ENCODE measurements around the gene RNF17. TPM values are rescaled to one million over a fixed set of nuclear protein-coding genes. Genes with fewer than 3 reads are reported as not detected.

The RNF17 gene
- total RNA-seq, 2 experiments from 2014 or later, result 0.25 to 0.28 TPM

GRCh38 chr13:24893863-24894262, 129.9 kb downstream of the RNF17 start:
- H3K9me3 ChIP-seq (ENCODE audit: control insufficient read depth in 1 of 2, insufficient read depth in 1 of 2, low read length in 2 of 2), result no peaks in the 10 kb centered on the region
- Mint-ChIP-seq H3K4me1 (ENCODE audit: low read depth) (no peaks in the 10 kb centered on the region), H3K27ac (no peak overlapping the region), H3K9me3 (no peaks in the 10 kb centered on the region), H3K4me3 (no peak overlapping the region), H3K27me3 (no peaks in the 10 kb centered on the region), H3K36me3 (ENCODE audit: low read depth) (peaks cover 21% of the 10 kb centered on the region)
- TF ChIP-seq CTCF (IDR thresholded peaks at IDR 0.05), result no peak
- H3K4me3 ChIP-seq (ENCODE audit: low read length), result no peak overlapping the region
- ATAC-seq (ENCODE audit: poor library complexity), result no peak
- H3K27me3 ChIP-seq (ENCODE audit: control insufficient read depth in 1 of 2, insufficient read depth in 2 of 2, low read length in 2 of 2), result no peaks in the 10 kb centered on the region
- H3K4me1 ChIP-seq (ENCODE audit: insufficient read depth, low read length), result no peaks in the 10 kb centered on the region
- H3K27ac ChIP-seq (ENCODE audit: low read depth in 1 of 2, low read length in 2 of 2), result no peak overlapping the region
- no peak for DNase-seq
- ChIA-PET POLR2A (no interaction called here), CTCF (no interaction called here)
- intact Hi-C loops (cut with DNase I, micrococcal nuclease), result no loop called here
- no peaks in the 10 kb centered on the region for H3K36me3 ChIP-seq (ENCODE audit: insufficient read depth, low read length)

- ATAC-seq (ENCODE audit: poor library complexity) (no peak), DNase-seq (peak in 1 of 14 experiments; percentile 6)
- CTCF ChIA-PET, result no interaction called here
- POLR2A ChIA-PET, result no interaction called here
- H3K4me1 Mint-ChIP-seq (ENCODE audit: low read depth), result no peaks in the 10 kb centered on the region
- H3K27ac Mint-ChIP-seq, result no peak overlapping the region
- intact Hi-C loops (cut with DNase I, micrococcal nuclease), result no loop called here
- no peaks in the 10 kb centered on the region for H3K4me1 ChIP-seq (ENCODE audit: insufficient read depth, low read length)
- no peak overlapping the region for H3K4me3 ChIP-seq (ENCODE audit: low read length)
- H3K9me3 ChIP-seq (ENCODE audit: control insufficient read depth in 1 of 2, insufficient read depth in 1 of 2, low read length in 2 of 2), result no peaks in the 10 kb centered on the region
- no peaks in the 10 kb centered on the region for H3K27me3 Mint-ChIP-seq
- no peak overlapping the region for H3K4me3 Mint-ChIP-seq
- H3K9me3 Mint-ChIP-seq, result no peaks in the 10 kb centered on the region
- H3K27me3 ChIP-seq (ENCODE audit: control insufficient read depth in 1 of 2, insufficient read depth in 2 of 2, low read length in 2 of 2), result no peaks in the 10 kb centered on the region
- H3K36me3 ChIP-seq (ENCODE audit: insufficient read depth, low read length), result no peaks in the 10 kb centered on the region
- no peak for TF ChIP-seq CTCF (IDR thresholded peaks at IDR 0.05)
- H3K36me3 Mint-ChIP-seq (ENCODE audit: low read depth), result peaks cover 21% of the 10 kb centered on the region
- H3K27ac ChIP-seq (ENCODE audit: low read depth in 1 of 2, low read length in 2 of 2), result no peak overlapping the region
Observed at GRCh38 chr13:24894277-24894971, 130.5 kb downstream of the RNF17 start.

GRCh38 chr13:24894972-24895300, 131.0 kb downstream of the RNF17 start:
- Mint-ChIP-seq H3K4me3 (no peak overlapping the region), H3K9me3 (no peaks in the 10 kb centered on the region), H3K4me1 (ENCODE audit: low read depth) (no peaks in the 10 kb centered on the region), H3K27ac (no peak overlapping the region), H3K36me3 (ENCODE audit: low read depth) (peaks cover 24% of the 10 kb centered on the region), H3K27me3 (no peaks in the 10 kb centered on the region)
- intact Hi-C loops (cut with DNase I, micrococcal nuclease), result no loop called here
- DNase-seq (no peak), ATAC-seq (ENCODE audit: poor library complexity) (no peak)
- ChIA-PET POLR2A (no interaction called here), CTCF (no interaction called here)
- Histone ChIP-seq H3K9me3 (ENCODE audit: control insufficient read depth in 1 of 2, insufficient read depth in 1 of 2, low read length in 2 of 2) (no peaks in the 10 kb centered on the region), H3K4me1 (ENCODE audit: insufficient read depth, low read length) (no peaks in the 10 kb centered on the region), H3K36me3 (ENCODE audit: insufficient read depth, low read length) (no peaks in the 10 kb centered on the region), H3K27ac (ENCODE audit: low read depth in 1 of 2, low read length in 2 of 2) (no peak overlapping the region), H3K4me3 (ENCODE audit: low read length) (no peak overlapping the region), H3K27me3 (ENCODE audit: control insufficient read depth in 1 of 2, insufficient read depth in 2 of 2, low read length in 2 of 2) (no peaks in the 10 kb centered on the region)
- TF ChIP-seq CTCF (IDR thresholded peaks at IDR 0.05), result no peak

Measured in CD4-positive, alpha-beta T cell (primary cell).